Loucy (cell line): ENCODE data around the gene CATSPERD.

Experiments used
- H2AFZ ChIP-seq: fragments of 200-600 bp; sonication (generic); 2 replicates; pipeline ENCODE4 v1.6.0; 2016; ENCODE audit warnings: antibody characterized with exemption, mild to moderate bottlenecking, low read length, moderate library complexity
- H3F3A ChIP-seq: fragments of 200-600 bp; 2 replicates; pipeline ENCODE4 v1.6.0; 2016; ENCODE audit warnings: antibody characterized with exemption, low read depth, mild to moderate bottlenecking
- H3K27me3 ChIP-seq: fragments of 200-600 bp; sonication (generic); 2 replicates; pipeline ENCODE4 v1.6.1; 2014; ENCODE audit warnings: low read length, mild to moderate bottlenecking; ENCODE audit not compliant: insufficient read depth, poor library complexity, severe bottlenecking
- H3K36me3 ChIP-seq: fragments of 200-600 bp; sonication (generic); 2 replicates; pipeline ENCODE4 v1.6.1; 2016; ENCODE audit warnings: low read length; ENCODE audit not compliant: insufficient read depth
- H3K4me1 ChIP-seq: fragments of 200-600 bp; sonication (generic); 2 replicates; pipeline ENCODE4 v1.5.1; 2014; ENCODE audit warnings: low read length, mild to moderate bottlenecking; ENCODE audit not compliant: insufficient read depth, poor library complexity, severe bottlenecking
- H3K4me2 ChIP-seq: fragments of 200-600 bp; sonication (generic); 2 replicates; pipeline ENCODE4 v1.6.0; 2014; ENCODE audit warnings: antibody characterized with exemption, low read length, low read depth, mild to moderate bottlenecking; ENCODE audit not compliant: poor library complexity, severe bottlenecking
- H3K4me3 ChIP-seq: fragments of 200-600 bp; sonication (generic); 2 replicates; pipeline ENCODE4 v1.5.1; 2014; ENCODE audit warnings: low read length, mild to moderate bottlenecking, mixed read lengths; ENCODE audit not compliant: poor library complexity, severe bottlenecking
- H3K79me2 ChIP-seq: fragments of 200-600 bp; sonication (generic); 2 replicates; pipeline ENCODE4 v1.6.1; 2014; ENCODE audit warnings: low read length; ENCODE audit not compliant: insufficient read depth
- H3K9ac ChIP-seq: fragments of 200-600 bp; sonication (generic); 2 replicates; pipeline ENCODE4 v1.6.0; 2014; ENCODE audit warnings: mild to moderate bottlenecking, low read depth, low read length, moderate library complexity; ENCODE audit not compliant: poor library complexity, severe bottlenecking
- H3K9me2 ChIP-seq: fragments of 200-600 bp; sonication (generic); replicated peaks from 2 replicates; pipeline ENCODE4 v1.6.1; 2016; ENCODE audit warnings: low read depth, low read length, mixed read lengths
- H3K9me3 ChIP-seq: fragments of 200-600 bp; sonication (generic); 2 replicates; pipeline ENCODE4 v1.6.1; 2014; ENCODE audit warnings: mild to moderate bottlenecking, antibody characterized with exemption, low read length, low read depth; ENCODE audit not compliant: insufficient read depth
- H4K20me1 ChIP-seq: fragments of 200-600 bp; sonication (generic); 2 replicates; pipeline ENCODE4 v1.6.0; 2014; ENCODE audit warnings: antibody characterized with exemption, low read length, mild to moderate bottlenecking; ENCODE audit not compliant: insufficient read depth, poor library complexity, severe bottlenecking
- EZH2phosphoT487 ChIP-seq: fragments of 200-600 bp; IDR thresholded peaks from 2 replicates; pipeline ENCODE4 v1.6.1; 2018; ENCODE audit warnings: antibody characterized with exemption, mild to moderate bottlenecking, moderate library complexity, borderline replicate concordance
- TF ChIP-seq, protein P1 (sequence below): fragments of 200-600 bp; sonication (generic); conservative IDR thresholded peaks from 2 replicates; pipeline ENCODE4 v1.5.1; 2014; ENCODE audit warnings: mild to moderate bottlenecking, antibody characterized with exemption, low read length

The CATSPERD gene

DNA sequence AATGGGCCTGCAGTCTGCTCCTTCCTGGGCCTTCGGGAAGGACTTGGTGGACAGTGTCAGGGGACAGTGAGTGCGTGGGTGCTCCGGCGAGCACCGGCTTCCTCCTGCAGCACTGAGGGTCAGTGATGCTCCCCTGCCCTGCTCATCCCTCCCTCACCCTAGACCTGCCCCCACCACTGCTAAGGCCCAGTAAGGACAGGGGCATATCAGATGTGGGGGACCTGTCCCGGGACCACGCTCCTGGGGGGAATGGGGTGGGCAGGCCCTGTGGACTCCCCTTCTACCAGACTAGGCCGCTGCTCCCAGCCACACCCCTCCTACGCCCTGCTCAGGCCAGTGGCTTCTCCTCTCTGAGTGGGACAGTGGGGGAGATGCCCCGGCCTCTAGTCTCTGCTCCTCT is 43.3 kb upstream of the CATSPERD start:
- Histone ChIP-seq H3K9me2 (no peaks in the 10 kb centered on the region), H3K36me3 (no peaks in the 10 kb centered on the region)

DNA sequence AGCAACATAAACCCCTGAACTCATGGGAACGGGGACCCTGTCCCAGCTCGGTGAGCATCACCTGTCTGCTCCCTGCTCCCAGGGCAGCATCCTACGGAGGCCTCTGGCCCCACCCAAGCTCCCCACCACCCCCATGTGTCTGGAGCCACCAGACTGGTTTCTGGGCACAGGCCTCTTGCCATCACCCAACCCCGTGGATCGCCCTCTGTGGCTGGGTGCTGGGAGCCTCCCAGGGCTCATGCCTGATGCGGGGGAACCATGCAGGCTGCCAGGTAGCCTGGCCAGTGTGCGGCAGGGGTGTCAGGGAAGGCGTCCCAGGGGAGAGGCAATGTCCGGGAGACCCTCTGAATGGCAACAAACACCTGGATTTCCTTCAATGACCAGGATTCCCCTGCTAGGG is 42.9 kb upstream of the CATSPERD start:
- Histone ChIP-seq H3K27me3 (no peaks in the 10 kb centered on the region), H3K4me3 (no peak overlapping the region), H3K79me2 (peaks cover 7% of the 10 kb centered on the region; the same call in 1 of the 2 replicates), H3K9ac (no peak overlapping the region), H3K9me2 (no peaks in the 10 kb centered on the region), H2AFZ (no peak overlapping the region), H3K36me3 (no peaks in the 10 kb centered on the region), H4K20me1 (no peaks in the 10 kb centered on the region), H3F3A (no peaks in the 10 kb centered on the region), H3K4me1 (no peaks in the 10 kb centered on the region), H3K4me2 (no peak overlapping the region), H3K9me3 (no peaks in the 10 kb centered on the region)
- TF ChIP-seq, protein P1, sequence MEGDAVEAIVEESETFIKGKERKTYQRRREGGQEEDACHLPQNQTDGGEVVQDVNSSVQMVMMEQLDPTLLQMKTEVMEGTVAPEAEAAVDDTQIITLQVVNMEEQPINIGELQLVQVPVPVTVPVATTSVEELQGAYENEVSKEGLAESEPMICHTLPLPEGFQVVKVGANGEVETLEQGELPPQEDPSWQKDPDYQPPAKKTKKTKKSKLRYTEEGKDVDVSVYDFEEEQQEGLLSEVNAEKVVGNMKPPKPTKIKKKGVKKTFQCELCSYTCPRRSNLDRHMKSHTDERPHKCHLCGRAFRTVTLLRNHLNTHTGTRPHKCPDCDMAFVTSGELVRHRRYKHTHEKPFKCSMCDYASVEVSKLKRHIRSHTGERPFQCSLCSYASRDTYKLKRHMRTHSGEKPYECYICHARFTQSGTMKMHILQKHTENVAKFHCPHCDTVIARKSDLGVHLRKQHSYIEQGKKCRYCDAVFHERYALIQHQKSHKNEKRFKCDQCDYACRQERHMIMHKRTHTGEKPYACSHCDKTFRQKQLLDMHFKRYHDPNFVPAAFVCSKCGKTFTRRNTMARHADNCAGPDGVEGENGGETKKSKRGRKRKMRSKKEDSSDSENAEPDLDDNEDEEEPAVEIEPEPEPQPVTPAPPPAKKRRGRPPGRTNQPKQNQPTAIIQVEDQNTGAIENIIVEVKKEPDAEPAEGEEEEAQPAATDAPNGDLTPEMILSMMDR: no peak
- TF ChIP-seq EZH2phosphoT487: no peak

More for the DNA sequence above, 43.3 kb upstream of the CATSPERD start:
- Histone ChIP-seq H3K79me2 (peaks cover 7% of the 10 kb centered on the region; the same call in 1 of the 2 replicates), H3K9ac (no peak overlapping the region), H2AFZ (no peak overlapping the region), H3K9me3 (no peaks in the 10 kb centered on the region), H3K4me3 (no peak overlapping the region), H3K4me2 (no peak overlapping the region), H4K20me1 (no peaks in the 10 kb centered on the region), H3K4me1 (no peaks in the 10 kb centered on the region), H3F3A (no peaks in the 10 kb centered on the region), H3K27me3 (no peaks in the 10 kb centered on the region)
- TF ChIP-seq, protein P1: no peak
- no peak for TF ChIP-seq EZH2phosphoT487

DNA sequence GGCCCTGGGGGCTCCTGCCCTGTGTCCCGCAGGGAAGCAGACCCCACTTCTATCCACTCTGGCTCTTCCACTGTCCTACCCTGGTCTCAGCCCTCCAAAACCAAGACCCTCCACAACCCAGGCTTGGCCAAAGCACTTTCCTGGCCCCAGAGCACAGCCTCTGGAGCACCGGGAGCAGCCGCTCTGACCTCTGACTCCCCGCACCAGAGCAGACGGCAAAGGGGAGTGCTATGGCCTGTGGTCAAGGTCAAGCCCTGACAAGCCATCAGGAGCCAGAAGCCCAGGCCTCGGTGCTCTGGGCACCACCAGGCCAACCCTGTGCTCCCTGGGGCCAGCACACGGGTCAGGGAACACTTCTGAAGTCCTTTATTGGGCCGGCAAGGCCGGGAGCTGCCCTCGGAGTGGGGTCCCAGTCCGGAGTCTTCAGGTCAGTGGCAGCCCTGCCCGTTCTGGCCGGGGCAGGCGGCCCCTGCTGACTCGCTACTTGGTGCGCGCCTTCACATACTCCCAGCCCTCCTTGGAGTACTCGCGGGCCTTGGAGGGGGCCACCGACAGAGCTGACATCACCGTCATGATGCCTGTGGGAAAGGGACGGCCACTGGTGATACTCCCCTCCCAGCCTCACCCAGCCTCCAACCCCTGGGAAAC is 42.2 kb upstream of the CATSPERD start:
- H3K4me2 ChIP-seq: no peak overlapping the region

More for the DNA sequence above, 42.2 kb upstream of the CATSPERD start:
- Histone ChIP-seq H2AFZ (no peak overlapping the region), H3K9me3 (no peaks in the 10 kb centered on the region), H3F3A (no peaks in the 10 kb centered on the region), H3K27me3 (no peaks in the 10 kb centered on the region), H3K9me2 (no peaks in the 10 kb centered on the region), H3K36me3 (no peaks in the 10 kb centered on the region), H3K4me1 (no peaks in the 10 kb centered on the region), H3K79me2 (peaks cover 7% of the 10 kb centered on the region; the same call in 1 of the 2 replicates), H3K4me3 (no peak overlapping the region), H3K9ac (no peak overlapping the region), H4K20me1 (no peaks in the 10 kb centered on the region)
- TF ChIP-seq, protein P1: no peak
- TF ChIP-seq EZH2phosphoT487: no peak
